Activated CD4-positive, alpha-beta T cell treated with anti-CD3 and anti-CD28 coated beads, Interleukin-2, Interleukin-4, amounts not matched to agents 100 ng/mL and 50 ng/mL, durations not matched to agents 16 hours and 8 hours (primary cell): ENCODE results near the gene C8A.

Experiments
- DNase-seq: peaks from one replicate; pipeline ENCODE4 v3.0.0-alpha.2; 2020; ENCODE audit warnings: low spot score

The C8A gene

GRCh38 chr1:56927171-56927570, 72.6 kb downstream of the C8A start:
- no peak for DNase-seq

GRCh38 chr1:56927986-56928385, 73.4 kb downstream of the C8A start:
- DNase-seq: no peak

- DNase-seq: no peak
These were observed 74.9 kb downstream of the C8A start for GRCh38 chr1:56929492-56929891.

GRCh38 chr1:56931211-56931610, 76.6 kb downstream of the C8A start:
- no peak for DNase-seq

GRCh38 chr1:56931686-56932085, 77.1 kb downstream of the C8A start:
- no peak for DNase-seq

- no peak for DNase-seq
These were observed 78.6 kb downstream of the C8A start for GRCh38 chr1:56933161-56933560.

GRCh38 chr1:56933606-56934005, 79.0 kb downstream of the C8A start:
- no peak for DNase-seq

GRCh38 chr1:56934430-56935060, 79.9 kb downstream of the C8A start:
- no peak for DNase-seq

GRCh38 chr1:56938646-56939045, 84.0 kb downstream of the C8A start:
- DNase-seq: no peak

GRCh38 chr1:56939209-56939608, 84.6 kb downstream of the C8A start:
- no peak for DNase-seq

- no peak for DNase-seq
These were observed 85.4 kb downstream of the C8A start for GRCh38 chr1:56940039-56940438.

GRCh38 chr1:56948403-56949023, 93.9 kb downstream of the C8A start:
- DNase-seq: no peak

GRCh38 chr1:56952501-56952900, 97.9 kb downstream of the C8A start:
- DNase-seq: no peak

GRCh38 chr1:56953386-56953785, 98.8 kb downstream of the C8A start:
- DNase-seq: no peak

- DNase-seq: no peak
These were observed 100.1 kb downstream of the C8A start for GRCh38 chr1:56954664-56955063.

GRCh38 chr1:56957931-56958330, 103.3 kb downstream of the C8A start:
- DNase-seq: no peak

- no peak for DNase-seq
These were observed 103.9 kb downstream of the C8A start for GRCh38 chr1:56958526-56958925.

- no peak for DNase-seq
These were observed 106.8 kb downstream of the C8A start for GRCh38 chr1:56961426-56961825.

GRCh38 chr1:56963667-56964066, 109.1 kb downstream of the C8A start:
- no peak for DNase-seq

GRCh38 chr1:56964349-56965017, 109.9 kb downstream of the C8A start:
- no peak for DNase-seq

GRCh38 chr1:56965191-56965590, 110.6 kb downstream of the C8A start:
- DNase-seq: no peak

GRCh38 chr1:56965916-56966697, 111.5 kb downstream of the C8A start, which contains the start of gene C8B:
Gene C8B (minus strand): TSS chr1:56966015. CDS start chr1:56965948, 67 bp downstream.
- no peak for DNase-seq

- DNase-seq: no peak
These were observed 112.1 kb downstream of the C8A start for GRCh38 chr1:56966698-56966999.
